GM18951 (cell line): ENCODE data around the gene ANKRD33.

Experiments
- POLR2A ChIP-seq: IDR thresholded peaks from 4 replicates; pipeline ENCODE4 v1.6.1; 2011; ENCODE audit warnings: mild to moderate bottlenecking; ENCODE audit not compliant: insufficient read length, insufficient read depth; ENCODE audit errors: extremely low read depth
- in situ Hi-C: fragments of 300-500 bp; cut with MboI; formaldehyde crosslinking; loops from one replicate; pipeline ENCODE4 v1.12.0; 2022; ENCODE audit warnings: low sequenced_read_pairs, mixed read lengths, inconsistent platforms; ENCODE audit not compliant: unreplicated experiment

Gene ANKRD33

DNA sequence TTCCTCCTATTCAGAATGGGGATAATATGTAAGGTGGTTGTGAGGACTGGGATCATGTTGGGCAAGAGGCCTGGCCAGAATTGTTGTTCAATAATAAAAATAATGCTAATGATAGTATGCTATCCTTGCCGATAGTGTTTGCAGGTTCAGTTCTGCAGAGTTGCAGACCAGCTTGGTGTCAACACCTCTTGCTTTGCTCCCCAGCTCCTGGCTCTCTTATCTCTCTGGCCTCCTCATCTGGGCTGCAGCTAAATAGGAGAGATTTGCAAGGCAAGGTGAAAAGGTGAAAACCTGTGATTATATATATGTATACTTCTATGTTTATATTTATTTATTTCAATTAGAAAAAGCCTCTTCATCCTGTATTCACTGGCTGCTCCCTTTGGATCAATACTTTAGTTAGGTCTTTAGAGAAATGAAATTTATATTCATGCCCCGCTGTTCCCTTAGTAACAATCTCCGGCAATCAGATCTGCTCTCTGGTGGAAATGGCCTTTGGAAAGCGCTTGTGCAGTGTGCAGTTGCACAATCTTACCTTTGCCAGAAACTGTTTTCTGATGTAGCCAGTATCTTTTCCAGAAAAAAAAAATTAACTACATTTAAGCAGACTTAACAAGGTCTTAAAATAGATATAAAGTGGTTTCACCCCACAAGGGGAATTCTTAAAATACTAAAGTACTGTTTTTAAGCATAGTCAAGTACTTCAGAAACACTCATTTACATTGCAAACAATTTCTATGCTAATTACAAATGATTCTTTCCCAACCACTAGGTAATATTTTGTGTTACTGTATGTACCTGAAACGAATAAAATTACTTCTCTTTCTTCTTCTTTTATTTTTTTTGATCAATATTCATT is 44.5 kb downstream of the ANKRD33 start:
- in situ Hi-C loops, result no loop called here

DNA sequence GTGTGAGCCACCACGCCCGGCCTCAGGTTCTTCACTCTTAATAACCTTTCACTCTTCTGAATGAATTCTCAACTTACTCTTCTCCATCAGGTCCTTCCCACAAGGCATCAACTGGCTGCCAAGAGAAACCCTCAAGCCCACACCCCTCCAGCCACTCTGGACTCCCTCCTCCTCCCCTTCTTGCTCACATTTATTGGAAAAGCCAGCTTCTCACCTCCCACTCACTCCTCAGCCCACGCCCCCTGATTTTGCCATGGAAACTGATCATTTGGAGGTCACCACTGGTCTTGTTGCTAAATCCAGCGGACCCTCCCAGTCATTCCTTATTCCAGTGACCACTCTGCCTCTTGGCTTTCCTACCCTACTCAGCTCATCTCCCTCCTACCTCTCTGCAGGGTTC is 46.2 kb downstream of the ANKRD33 start:
- in situ Hi-C loops, result no loop called here
- TF ChIP-seq POLR2A, result no peak

More for the DNA sequence above, 44.5 kb downstream of the ANKRD33 start:
- no peak for TF ChIP-seq POLR2A

GRCh38 chr12:51937926-51938325 is 50.0 kb downstream of the ANKRD33 start:
- in situ Hi-C loops, result no loop called here
- no peak for TF ChIP-seq POLR2A

DNA sequence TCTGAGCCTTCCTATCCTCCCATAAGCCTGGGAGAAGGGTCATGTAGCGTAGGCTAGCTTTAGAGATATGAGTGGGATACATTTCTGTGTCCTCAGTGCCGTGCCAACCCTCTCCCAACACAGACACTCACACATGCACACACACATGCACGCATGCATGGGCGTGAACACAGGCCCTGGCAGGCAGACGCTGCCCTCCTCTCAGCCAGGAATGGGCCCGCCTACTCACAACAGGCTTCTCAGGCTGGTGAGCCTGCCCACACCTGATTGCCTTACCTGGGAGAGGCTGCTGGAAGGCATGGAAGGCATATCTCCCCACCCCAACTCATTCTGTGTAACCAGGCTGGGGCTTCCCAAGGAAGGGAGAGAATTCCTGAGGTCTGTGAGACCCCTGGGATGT is 50.8 kb downstream of the ANKRD33 start:
- TF ChIP-seq POLR2A, result no peak
- in situ Hi-C loops, result no loop called here

GRCh38 chr12:51941011-51941581 is 53.2 kb downstream of the ANKRD33 start:
- TF ChIP-seq POLR2A, result no peak
- in situ Hi-C loops, result no loop called here
